Measurements from ENCODE around the gene ZXDC. TPM values are rescaled to one million over a fixed set of nuclear protein-coding genes. Genes with fewer than 3 reads are reported as not detected.

The ZXDC gene
- total RNA-seq, 1 experiment from 2014 or later: 55.4 TPM

DNA sequence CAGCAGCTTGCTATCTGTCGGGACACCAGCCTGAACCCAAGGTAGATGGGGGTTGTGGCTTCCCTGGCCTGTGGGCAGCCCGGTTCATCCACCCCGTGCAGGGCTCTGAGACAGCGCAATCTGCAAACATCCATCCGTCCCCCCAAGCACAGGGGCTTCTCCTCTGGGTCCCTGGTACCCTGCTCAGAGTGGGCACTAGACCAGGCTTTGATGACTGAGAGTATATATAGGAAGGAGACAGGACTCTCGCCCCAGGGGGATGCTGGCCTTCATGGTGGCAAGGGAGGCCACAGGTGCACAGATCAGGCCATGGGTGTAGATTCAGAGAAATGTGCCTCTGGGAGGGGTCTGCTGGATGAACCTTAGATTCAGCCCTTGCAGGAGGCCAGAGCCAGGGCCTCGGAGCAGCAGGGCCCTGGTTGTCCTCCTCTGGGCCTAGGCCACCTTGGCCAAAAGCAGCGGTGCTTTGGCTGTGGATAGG, 40.7 kb downstream of the ZXDC start:
- no peaks in the 10 kb centered on the region for H3K9me2 ChIP-seq (ENCODE audit: insufficient read depth)
- H3K4me3 ChIP-seq: no peak overlapping the region
- no peaks in the 10 kb centered on the region for H3K79me2 ChIP-seq (ENCODE audit: low read depth)
- H3K4me2 ChIP-seq: no peak overlapping the region
- POLR2A ChIA-PET (ENCODE audit: unreplicated experiment): no interaction called here
- no peaks in the 10 kb centered on the region for H3K27me3 ChIP-seq (ENCODE audit: insufficient read depth, low read depth)
- no peak for TF ChIP-seq EZH2 (IDR thresholded peaks at IDR 0.05; ENCODE audit: low read depth)
- TF ChIP-seq, protein P1, sequence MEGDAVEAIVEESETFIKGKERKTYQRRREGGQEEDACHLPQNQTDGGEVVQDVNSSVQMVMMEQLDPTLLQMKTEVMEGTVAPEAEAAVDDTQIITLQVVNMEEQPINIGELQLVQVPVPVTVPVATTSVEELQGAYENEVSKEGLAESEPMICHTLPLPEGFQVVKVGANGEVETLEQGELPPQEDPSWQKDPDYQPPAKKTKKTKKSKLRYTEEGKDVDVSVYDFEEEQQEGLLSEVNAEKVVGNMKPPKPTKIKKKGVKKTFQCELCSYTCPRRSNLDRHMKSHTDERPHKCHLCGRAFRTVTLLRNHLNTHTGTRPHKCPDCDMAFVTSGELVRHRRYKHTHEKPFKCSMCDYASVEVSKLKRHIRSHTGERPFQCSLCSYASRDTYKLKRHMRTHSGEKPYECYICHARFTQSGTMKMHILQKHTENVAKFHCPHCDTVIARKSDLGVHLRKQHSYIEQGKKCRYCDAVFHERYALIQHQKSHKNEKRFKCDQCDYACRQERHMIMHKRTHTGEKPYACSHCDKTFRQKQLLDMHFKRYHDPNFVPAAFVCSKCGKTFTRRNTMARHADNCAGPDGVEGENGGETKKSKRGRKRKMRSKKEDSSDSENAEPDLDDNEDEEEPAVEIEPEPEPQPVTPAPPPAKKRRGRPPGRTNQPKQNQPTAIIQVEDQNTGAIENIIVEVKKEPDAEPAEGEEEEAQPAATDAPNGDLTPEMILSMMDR (conservative IDR thresholded peaks at IDR 0.05): no peak
- H3F3A ChIP-seq (ENCODE audit: insufficient read depth, low read depth): no peaks in the 10 kb centered on the region
- no peak overlapping the region for H3K27ac ChIP-seq
- H4K20me1 ChIP-seq (ENCODE audit: insufficient read depth): no peaks in the 10 kb centered on the region
- H2AFZ ChIP-seq: no peak overlapping the region
- H3K36me3 ChIP-seq (ENCODE audit: low read depth): no peaks in the 10 kb centered on the region
- CTCF ChIA-PET: no interaction called here
- DNase-seq: no peak
- intact Hi-C loops (cut with micrococcal nuclease; ENCODE audit: unreplicated experiment): no loop called here
- BruUV-seq (replicated peaks): no TSS peak
- H3K9me3 ChIP-seq (ENCODE audit: insufficient read depth, low read depth): no peaks in the 10 kb centered on the region
- no peaks in the 10 kb centered on the region for H3K4me1 ChIP-seq (replicated peaks; ENCODE audit: insufficient read depth)

DNA sequence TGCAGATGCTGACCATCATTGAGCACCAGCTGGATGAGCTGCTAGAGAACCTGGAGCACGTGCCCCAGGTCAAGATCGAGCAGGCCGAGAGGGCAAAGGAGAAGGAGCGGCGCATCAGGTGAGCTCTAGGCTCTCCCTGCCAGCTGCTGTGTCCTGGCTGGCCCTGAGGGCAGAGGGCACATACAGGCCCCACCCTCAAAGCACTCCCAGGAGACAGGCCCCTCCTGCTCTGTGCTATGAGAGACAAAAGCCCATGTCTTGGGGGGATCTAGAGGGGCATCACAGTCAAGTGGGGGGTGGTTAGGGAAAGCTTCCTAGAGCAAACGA, 41.5 kb downstream of the ZXDC start:
- no peak overlapping the region for H2AFZ ChIP-seq
- H3K4me1 ChIP-seq (replicated peaks; ENCODE audit: insufficient read depth): no peaks in the 10 kb centered on the region
- H3K36me3 ChIP-seq (ENCODE audit: low read depth): no peaks in the 10 kb centered on the region
- H3F3A ChIP-seq (ENCODE audit: insufficient read depth, low read depth): no peaks in the 10 kb centered on the region
- no peaks in the 10 kb centered on the region for H3K79me2 ChIP-seq (ENCODE audit: low read depth)
- BruUV-seq (replicated peaks): no TSS peak
- H3K4me3 ChIP-seq: no peak overlapping the region
- no peaks in the 10 kb centered on the region for H3K9me3 ChIP-seq (ENCODE audit: insufficient read depth, low read depth)
- DNase-seq: no peak
- no peaks in the 10 kb centered on the region for H4K20me1 ChIP-seq (ENCODE audit: insufficient read depth)
- no peak overlapping the region for H3K27ac ChIP-seq
- H3K9me2 ChIP-seq (ENCODE audit: insufficient read depth): no peaks in the 10 kb centered on the region
- H3K4me2 ChIP-seq: no peak overlapping the region
- TF ChIP-seq EZH2 (IDR thresholded peaks at IDR 0.05; ENCODE audit: low read depth): no peak
- TF ChIP-seq, protein P1 (conservative IDR thresholded peaks at IDR 0.05): no peak
- ChIA-PET POLR2A (ENCODE audit: unreplicated experiment) (no interaction called here), CTCF (no interaction called here)
- intact Hi-C loops (cut with micrococcal nuclease; ENCODE audit: unreplicated experiment): no loop called here
- no peaks in the 10 kb centered on the region for H3K27me3 ChIP-seq (ENCODE audit: insufficient read depth, low read depth)

DNA sequence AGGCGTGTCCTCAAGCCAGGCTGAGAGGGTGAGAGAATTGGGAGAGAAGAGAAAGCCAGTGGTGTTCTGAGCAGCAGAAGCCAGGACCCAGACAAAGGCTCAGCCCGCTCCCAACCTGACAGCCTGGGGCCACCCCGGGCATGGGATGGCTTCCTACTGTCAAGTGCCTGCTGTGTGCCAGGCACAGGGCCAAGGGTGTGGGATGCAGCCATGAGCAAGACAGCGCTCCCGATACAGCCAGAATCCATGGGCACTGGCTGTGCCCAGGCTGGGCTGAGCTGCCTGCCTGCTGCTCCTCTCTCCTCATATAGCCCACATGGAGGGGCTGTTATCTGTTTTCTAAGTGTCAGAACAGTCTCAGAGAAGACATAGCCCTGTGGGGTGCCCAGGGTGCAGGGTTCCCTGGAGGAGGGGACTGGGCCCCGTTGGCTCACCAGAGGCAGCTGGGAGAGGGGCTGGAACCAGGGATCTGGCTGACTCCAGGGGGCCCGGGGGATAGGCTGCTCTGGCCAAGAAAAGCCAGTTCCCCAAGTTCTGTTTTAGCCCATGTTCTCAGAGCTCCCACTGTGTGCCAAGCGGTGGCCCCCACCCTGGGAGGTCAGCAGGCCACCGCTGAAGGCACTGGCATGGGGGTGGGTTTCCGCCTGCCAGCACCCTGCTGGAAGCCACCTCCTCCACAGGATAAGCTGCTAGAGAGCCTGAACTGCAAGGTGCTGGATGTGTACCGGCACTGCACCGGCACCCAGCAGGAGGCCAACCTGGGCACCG, 42.0 kb downstream of the ZXDC start:
- Histone ChIP-seq H3K9me2 (ENCODE audit: insufficient read depth) (no peaks in the 10 kb centered on the region), H3K9me3 (ENCODE audit: insufficient read depth, low read depth) (no peaks in the 10 kb centered on the region), H2AFZ (no peak overlapping the region), H4K20me1 (ENCODE audit: insufficient read depth) (no peaks in the 10 kb centered on the region), H3K4me2 (no peak overlapping the region), H3K27me3 (ENCODE audit: insufficient read depth, low read depth) (no peaks in the 10 kb centered on the region), H3K4me3 (no peak overlapping the region), H3K79me2 (ENCODE audit: low read depth) (no peaks in the 10 kb centered on the region), H3K36me3 (ENCODE audit: low read depth) (no peaks in the 10 kb centered on the region), H3F3A (ENCODE audit: insufficient read depth, low read depth) (no peaks in the 10 kb centered on the region), H3K4me1 (replicated peaks; ENCODE audit: insufficient read depth) (no peaks in the 10 kb centered on the region), H3K27ac (no peak overlapping the region)
- no TSS peak for BruUV-seq (replicated peaks)
- TF ChIP-seq, protein P1 (conservative IDR thresholded peaks at IDR 0.05): no peak
- no peak for TF ChIP-seq EZH2 (IDR thresholded peaks at IDR 0.05; ENCODE audit: low read depth)
- ChIA-PET CTCF (interaction anchor here (0.6 kb wide), 1 partner anchor 858 kb away, joined by 3 read pairs; no protein-coding TSS in a partner anchor), POLR2A (ENCODE audit: unreplicated experiment) (no interaction called here)
- intact Hi-C loops (cut with micrococcal nuclease; ENCODE audit: unreplicated experiment): no loop called here
- DNase-seq: no peak

Data from PC-9 (cell line).